Neutrophil (primary cell): ENCODE data around the gene LRIG2.
A peak's percentile ranks its signal among the peaks of the same experiment; 100 is the strongest.

Experiments used
- H3K27ac ChIP-seq: fragments of 200-600 bp; sonication (generic); 2 replicates; pipeline ENCODE4 v1.5.1; 2016; ENCODE audit warnings: mild to moderate bottlenecking, moderate library complexity
- H3K27me3 ChIP-seq: fragments of 200-600 bp; sonication (generic); 2 replicates; pipeline ENCODE4 v1.6.0; 2016; ENCODE audit warnings: mild to moderate bottlenecking
- H3K36me3 ChIP-seq: fragments of 200-600 bp; sonication (generic); 2 replicates; pipeline ENCODE4 v1.5.1; 2017
- H3K4me1 ChIP-seq, 2 experiments: fragments of 200-600 bp in 1 of 2; sonication (generic) in 1 of 2; 1 replicate in 1 of 2; 2 replicates in 1 of 2; pipeline versions ENCODE4 v1.5.1 to v1.6.1; 2013 to 2016; ENCODE audit warnings: low read depth in 1 of 2, low read length in 1 of 2, mild to moderate bottlenecking in 1 of 2, moderate library complexity in 1 of 2; ENCODE audit not compliant: control insufficient read depth in 1 of 2, insufficient read depth in 1 of 2
- H3K4me3 ChIP-seq, 2 experiments: fragments of 200-600 bp in 1 of 2; sonication (generic) in 1 of 2; 1 replicate in 1 of 2; 2 replicates in 1 of 2; pipeline ENCODE4 v1.5.1; 2013 to 2016; ENCODE audit warnings: low read depth in 1 of 2, low read length in 1 of 2, mild to moderate bottlenecking in 1 of 2, moderate library complexity in 1 of 2
- H3K9me3 ChIP-seq: fragments of 200-600 bp; sonication (generic); 2 replicates; pipeline ENCODE4 v1.5.1; 2016
- CTCF ChIP-seq: fragments of 200-600 bp; sonication (generic); IDR thresholded peaks from 2 replicates; pipeline ENCODE4 v1.5.1; 2016; ENCODE audit warnings: antibody characterized with exemption

LRIG2 gene

GRCh38 chr1:113140588-113141446, 67.8 kb downstream of the LRIG2 start:
- Histone ChIP-seq H3K27me3 (no peaks in the 10 kb centered on the region), H3K4me3 (peak overlapping the region in 1 of 2 experiments; percentile 13), H3K4me1 (peaks cover 10 to 12% of the 10 kb centered on the region in 2 experiments), H3K27ac (no peak overlapping the region), H3K36me3 (no peaks in the 10 kb centered on the region), H3K9me3 (no peaks in the 10 kb centered on the region)
- TF ChIP-seq CTCF: no peak

GRCh38 chr1:113141650-113142473, 68.9 kb downstream of the LRIG2 start:
- no peaks in the 10 kb centered on the region for H3K36me3 ChIP-seq
- H3K4me3 ChIP-seq: no peak overlapping the region
- no peak for TF ChIP-seq CTCF
- H3K27me3 ChIP-seq: no peaks in the 10 kb centered on the region
- H3K4me1 ChIP-seq: peaks cover 10 to 12% of the 10 kb centered on the region in 2 experiments
- no peak overlapping the region for H3K27ac ChIP-seq
- H3K9me3 ChIP-seq: no peaks in the 10 kb centered on the region

- Histone ChIP-seq H3K9me3 (no peaks in the 10 kb centered on the region), H3K4me1 (peaks cover 10 to 12% of the 10 kb centered on the region in 2 experiments), H3K27ac (no peak overlapping the region), H3K27me3 (no peaks in the 10 kb centered on the region), H3K36me3 (no peaks in the 10 kb centered on the region), H3K4me3 (no peak overlapping the region)
- no peak for TF ChIP-seq CTCF
These were observed 69.8 kb downstream of the LRIG2 start for GRCh38 chr1:113142791-113143190.

- no peak for TF ChIP-seq CTCF
- Histone ChIP-seq H3K9me3 (no peaks in the 10 kb centered on the region), H3K4me1 (no peaks in the 10 kb centered on the region), H3K27ac (no peak overlapping the region), H3K4me3 (no peak overlapping the region), H3K36me3 (no peaks in the 10 kb centered on the region), H3K27me3 (no peaks in the 10 kb centered on the region)
These were observed 73.5 kb downstream of the LRIG2 start for GRCh38 chr1:113146242-113147072.

GRCh38 chr1:113147073-113147625, 74.2 kb downstream of the LRIG2 start:
- Histone ChIP-seq H3K27me3 (no peaks in the 10 kb centered on the region), H3K27ac (no peak overlapping the region), H3K36me3 (no peaks in the 10 kb centered on the region), H3K9me3 (no peaks in the 10 kb centered on the region), H3K4me3 (no peak overlapping the region), H3K4me1 (no peaks in the 10 kb centered on the region)
- no peak for TF ChIP-seq CTCF
